Activated naive CD8-positive, alpha-beta T cell treated with anti-CD3 and anti-CD28 coated beads, Interleukin-2, amount 10 ng/mL, durations not matched to agents 7 days and 5 days (primary cell): ENCODE data around the gene SOX1. TPM values are rescaled to one million over a fixed set of nuclear protein-coding genes. Genes with fewer than 3 reads are reported as not detected.

Source experiments
- ATAC-seq: fragments of 150-1000 bp; cut with Tn5 transposase; one replicate; pipeline ENCODE4 v1.10.0; 2021; ENCODE audit warnings: low read depth, moderate library complexity
- POLR2A ChIA-PET: fragments of 350-600 bp; sonication (Branson Sonifier 250); formaldehyde crosslinking; loops from one replicate; lab custom pipeline; 2021; ENCODE audit warnings: antibody characterized with exemption; lab: Charles Lee
- DNase-seq: peaks from one replicate; pipeline ENCODE4 v3.0.0; 2021
- H3K27ac Mint-ChIP-seq: one replicate; pipeline ENCODE4 v1.8.0; 2022; ENCODE audit warnings: mild to moderate bottlenecking, mixed read lengths
- H3K27me3 Mint-ChIP-seq: one replicate; pipeline ENCODE4 v1.8.0; 2022; ENCODE audit warnings: mild to moderate bottlenecking, moderate library complexity, mixed read lengths
- H3K36me3 Mint-ChIP-seq: one replicate; pipeline ENCODE4 v1.8.0; 2021; ENCODE audit warnings: mild to moderate bottlenecking, mixed read lengths
- H3K4me1 Mint-ChIP-seq: one replicate; pipeline ENCODE4 v1.8.0; 2021; ENCODE audit warnings: mixed read lengths
- H3K4me3 Mint-ChIP-seq: one replicate; pipeline ENCODE4 v1.8.0; 2022; ENCODE audit warnings: mild to moderate bottlenecking, moderate library complexity, mixed read lengths
- H3K9me3 Mint-ChIP-seq: one replicate; pipeline ENCODE4 v1.8.0; 2021; ENCODE audit warnings: mixed read lengths
- total RNA-seq, 2 experiments: library from RNA; stranded (reverse); gene quantifications; one replicate each; pipeline ENCODE4 v1.2.3, GENCODE V29; 2021

Gene SOX1
- total RNA-seq, 2 experiments from 2014 or later = not detected

DNA sequence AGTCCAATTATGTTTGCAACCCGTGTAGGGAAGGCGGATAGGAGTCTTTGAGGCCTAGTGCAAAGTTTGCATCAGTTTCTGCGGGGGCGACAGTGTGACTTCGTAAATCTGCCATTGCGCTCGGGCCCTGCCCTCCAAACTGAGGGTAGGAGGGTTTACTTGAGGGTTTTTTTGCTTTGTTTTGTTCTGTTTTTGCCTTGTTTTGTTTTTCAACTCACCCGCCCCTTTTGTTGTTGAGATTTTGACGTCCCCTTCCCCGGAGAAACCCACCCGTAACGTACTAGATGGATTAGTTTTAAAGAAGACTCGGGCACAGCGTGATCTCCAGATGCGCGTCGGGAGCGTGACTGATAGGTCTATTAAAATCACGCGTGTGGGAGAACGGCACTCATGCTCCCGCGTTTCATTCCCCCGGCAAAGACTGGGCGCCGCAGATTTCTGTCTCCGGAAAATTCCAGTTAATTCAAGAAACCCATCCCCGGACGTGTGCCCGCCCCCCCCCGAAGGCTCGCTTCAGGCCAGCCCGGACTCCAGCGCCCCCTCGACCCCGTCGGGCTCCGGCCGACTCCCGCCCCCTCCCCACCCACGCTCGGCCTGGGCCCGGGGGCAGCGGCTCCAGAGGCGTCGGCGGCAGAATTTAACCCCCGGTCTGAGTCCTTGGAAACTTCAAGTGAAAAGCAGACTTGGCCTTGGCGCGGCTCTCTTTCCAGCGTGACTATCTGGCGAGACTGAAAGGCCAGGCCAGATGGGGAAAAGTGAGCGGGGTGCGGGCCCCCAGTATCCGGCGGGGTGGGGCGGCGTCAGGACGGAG lies 5.0 kb downstream of the SOX1 start:
- Mint-ChIP-seq H3K4me1 (no peaks in the 10 kb centered on the region), H3K9me3 (peaks cover 7% of the 10 kb centered on the region), H3K27me3 (peaks cover 63% of the 10 kb centered on the region), H3K4me3 (peak overlapping the region; percentile 26), H3K27ac (peak overlapping the region; percentile 59), H3K36me3 (peaks cover 5% of the 10 kb centered on the region)
- POLR2A ChIA-PET = no interaction called here
- DNase-seq (no peak), ATAC-seq (no peak)

- Mint-ChIP-seq H3K27me3 (peaks cover 65% of the 10 kb centered on the region), H3K4me1 (no peaks in the 10 kb centered on the region), H3K9me3 (peaks cover 7% of the 10 kb centered on the region), H3K4me3 (no peak overlapping the region), H3K36me3 (peaks cover 5% of the 10 kb centered on the region), H3K27ac (no peak overlapping the region)
- DNase-seq (no peak), ATAC-seq (no peak)
- POLR2A ChIA-PET = no interaction called here
These were observed 5.7 kb downstream of the SOX1 start for GRCh38 chr13:112072534-112073244.

- Mint-ChIP-seq H3K27me3 (peaks cover 65% of the 10 kb centered on the region), H3K36me3 (peaks cover 5% of the 10 kb centered on the region), H3K4me3 (no peak overlapping the region), H3K4me1 (no peaks in the 10 kb centered on the region), H3K27ac (no peak overlapping the region), H3K9me3 (peaks cover 7% of the 10 kb centered on the region)
- no peak for ATAC-seq
- DNase-seq = no peak
- POLR2A ChIA-PET = no interaction called here
These were observed 6.5 kb downstream of the SOX1 start for GRCh38 chr13:112073245-112074138.

DNA sequence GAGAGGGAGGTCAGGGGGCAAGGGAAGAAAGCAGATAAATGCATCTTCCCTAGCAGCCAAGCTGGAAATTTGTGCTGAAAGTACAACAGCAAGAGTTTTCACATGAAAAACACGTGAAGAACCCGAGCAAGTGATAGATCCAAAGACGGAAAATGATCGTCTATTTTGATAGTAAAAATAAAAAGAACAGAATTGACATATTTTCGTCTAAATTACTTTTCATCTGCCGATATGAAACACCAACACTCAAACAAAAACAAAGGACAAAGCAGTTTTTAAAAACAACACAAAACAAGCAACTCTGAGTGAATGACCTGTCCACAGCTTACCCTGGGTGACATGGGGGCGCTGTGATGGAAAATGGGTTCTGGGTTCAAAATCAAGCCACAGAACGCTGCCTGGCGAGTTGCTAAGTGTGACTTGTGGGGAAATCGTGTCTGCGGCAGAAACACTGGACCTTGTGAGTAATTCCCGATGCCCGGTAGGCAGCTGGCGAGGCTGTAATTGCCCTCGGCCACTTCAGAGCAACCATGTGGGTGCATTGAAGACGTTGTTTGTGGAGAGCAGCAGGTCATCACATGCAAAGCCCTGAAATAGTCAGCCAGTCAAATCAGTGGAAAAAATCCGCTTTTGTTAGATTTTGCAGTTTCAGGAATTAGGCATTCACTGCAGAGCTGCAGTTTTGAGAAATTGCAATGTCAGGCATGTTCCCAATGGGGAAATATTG lies 7.4 kb downstream of the SOX1 start:
- DNase-seq = no peak
- peaks cover 3% of the 10 kb centered on the region for H3K36me3 Mint-ChIP-seq
- ATAC-seq = no peak
- no peaks in the 10 kb centered on the region for H3K4me1 Mint-ChIP-seq
- H3K27ac Mint-ChIP-seq = peak overlapping the region; percentile 51
- H3K4me3 Mint-ChIP-seq = no peak overlapping the region
- POLR2A ChIA-PET = no interaction called here
- H3K27me3 Mint-ChIP-seq = peaks cover 59% of the 10 kb centered on the region
- peaks cover 6% of the 10 kb centered on the region for H3K9me3 Mint-ChIP-seq

DNA sequence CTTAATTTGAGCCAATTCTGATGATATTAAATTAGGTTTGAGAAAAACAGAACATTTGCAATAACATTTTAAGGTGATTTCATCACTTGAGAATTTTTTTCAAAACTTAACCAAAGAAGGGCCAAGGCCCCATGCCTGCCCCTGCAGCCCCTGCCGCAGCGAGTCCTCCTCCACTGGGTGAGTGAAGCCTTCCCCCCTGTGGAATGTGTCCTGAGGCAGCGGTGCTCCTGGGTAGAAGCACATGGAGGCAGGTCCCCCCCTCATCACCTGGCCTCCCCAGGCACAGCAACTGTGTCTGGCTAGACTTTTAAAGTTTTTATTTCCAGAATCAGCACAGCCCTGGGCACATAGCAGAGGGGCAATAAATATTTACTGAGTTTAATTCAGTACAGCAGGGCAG lies 10.8 kb downstream of the SOX1 start:
- Mint-ChIP-seq H3K27ac (no peak overlapping the region), H3K4me3 (no peak overlapping the region), H3K4me1 (no peaks in the 10 kb centered on the region), H3K27me3 (peaks cover 38% of the 10 kb centered on the region), H3K9me3 (peaks cover under 1% of the 10 kb centered on the region), H3K36me3 (no peaks in the 10 kb centered on the region)
- POLR2A ChIA-PET = no interaction called here
- ATAC-seq (no peak), DNase-seq (no peak)

- no peaks in the 10 kb centered on the region for H3K36me3 Mint-ChIP-seq
- H3K27ac Mint-ChIP-seq = no peak overlapping the region
- ATAC-seq (no peak), DNase-seq (no peak)
- POLR2A ChIA-PET = no interaction called here
- H3K9me3 Mint-ChIP-seq = peaks cover 2% of the 10 kb centered on the region
- no peaks in the 10 kb centered on the region for H3K4me1 Mint-ChIP-seq
- no peak overlapping the region for H3K4me3 Mint-ChIP-seq
- H3K27me3 Mint-ChIP-seq = peaks cover 38% of the 10 kb centered on the region
These were observed 11.3 kb downstream of the SOX1 start for GRCh38 chr13:112078216-112078615.

DNA sequence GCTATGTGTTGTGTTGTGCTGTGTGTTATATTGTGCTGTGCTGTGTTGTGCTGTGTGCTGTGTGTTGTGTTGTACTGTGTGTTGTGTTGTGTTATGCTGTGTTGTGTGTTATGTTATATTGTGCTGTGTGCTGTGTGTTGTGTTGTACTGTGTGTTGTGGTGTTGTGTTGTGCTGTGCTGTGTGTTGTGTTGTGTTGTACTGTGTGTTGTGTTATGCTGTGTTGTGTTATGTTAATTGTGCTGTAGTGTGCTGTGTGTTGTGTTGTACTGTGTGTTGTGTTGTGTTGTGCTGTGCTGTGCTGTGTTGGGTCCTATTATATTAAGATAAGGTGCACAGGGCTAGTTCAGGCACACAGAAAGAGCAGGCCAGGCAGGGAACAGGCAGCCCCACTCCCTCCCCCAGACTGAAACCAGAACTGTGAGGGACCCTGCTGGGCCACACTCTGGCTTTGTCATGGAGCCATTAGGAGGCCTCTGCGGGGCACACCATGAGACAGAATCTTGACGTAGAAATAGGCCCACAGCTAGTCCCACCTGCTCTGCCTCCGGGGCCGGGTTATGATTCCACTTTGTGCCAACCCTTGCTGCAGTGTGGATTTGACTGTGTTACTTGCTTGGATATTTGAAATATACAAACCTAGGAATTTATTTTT lies 12.1 kb downstream of the SOX1 start:
- H3K27me3 Mint-ChIP-seq = peaks cover 32% of the 10 kb centered on the region
- POLR2A ChIA-PET = no interaction called here
- H3K9me3 Mint-ChIP-seq = peaks cover 8% of the 10 kb centered on the region
- no peaks in the 10 kb centered on the region for H3K36me3 Mint-ChIP-seq
- DNase-seq (no peak), ATAC-seq (no peak)
- H3K4me3 Mint-ChIP-seq = no peak overlapping the region
- no peaks in the 10 kb centered on the region for H3K4me1 Mint-ChIP-seq
- H3K27ac Mint-ChIP-seq = no peak overlapping the region

DNA sequence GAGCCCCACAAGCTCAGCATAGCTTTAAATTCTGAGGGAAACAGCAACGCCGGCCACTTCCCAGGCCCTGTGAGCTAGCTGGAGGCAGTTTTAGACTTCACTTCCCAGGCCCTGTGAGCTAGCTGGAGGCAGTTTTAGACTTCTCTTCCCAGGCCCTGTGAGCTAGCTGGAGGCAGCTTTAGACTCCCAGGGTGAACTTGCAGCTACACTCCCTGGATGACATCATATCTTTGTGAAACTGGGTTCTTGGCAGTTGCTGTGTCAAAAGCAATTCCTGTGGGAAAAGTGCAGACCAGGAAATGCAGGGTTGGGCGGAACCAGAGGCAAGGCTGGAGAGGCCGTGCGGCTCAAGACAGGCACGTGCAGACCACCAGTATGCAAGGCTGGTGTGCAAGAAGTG lies 12.7 kb downstream of the SOX1 start:
- Mint-ChIP-seq H3K27me3 (peaks cover 26% of the 10 kb centered on the region), H3K9me3 (peaks cover 13% of the 10 kb centered on the region), H3K36me3 (peaks cover 1% of the 10 kb centered on the region), H3K27ac (no peak overlapping the region), H3K4me3 (no peak overlapping the region), H3K4me1 (no peaks in the 10 kb centered on the region)
- DNase-seq (no peak), ATAC-seq (no peak)
- POLR2A ChIA-PET = no interaction called here

DNA sequence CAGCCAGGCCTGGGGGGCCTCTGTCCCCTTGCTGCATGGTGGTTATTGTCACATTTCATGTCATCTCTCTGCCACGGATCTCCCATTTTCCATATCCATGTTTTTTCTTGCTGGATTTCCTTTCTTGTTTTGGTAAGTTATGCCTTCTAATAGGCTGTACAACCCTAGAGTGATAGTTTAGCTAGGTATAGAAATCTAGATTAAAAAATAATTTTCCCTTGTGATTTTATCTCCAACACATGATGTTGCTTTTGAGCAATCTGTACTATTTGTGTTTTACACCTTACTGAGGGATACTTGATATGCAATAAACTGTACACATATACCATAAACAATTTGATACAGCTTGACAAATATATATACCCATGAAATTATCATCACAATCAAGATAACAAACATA lies 17.0 kb downstream of the SOX1 start:
- ATAC-seq (no peak), DNase-seq (no peak)
- POLR2A ChIA-PET = no interaction called here
- Mint-ChIP-seq H3K4me1 (no peaks in the 10 kb centered on the region), H3K27me3 (peaks cover 4% of the 10 kb centered on the region), H3K4me3 (no peak overlapping the region), H3K36me3 (peaks cover 1% of the 10 kb centered on the region), H3K9me3 (peaks cover 14% of the 10 kb centered on the region), H3K27ac (no peak overlapping the region)

DNA sequence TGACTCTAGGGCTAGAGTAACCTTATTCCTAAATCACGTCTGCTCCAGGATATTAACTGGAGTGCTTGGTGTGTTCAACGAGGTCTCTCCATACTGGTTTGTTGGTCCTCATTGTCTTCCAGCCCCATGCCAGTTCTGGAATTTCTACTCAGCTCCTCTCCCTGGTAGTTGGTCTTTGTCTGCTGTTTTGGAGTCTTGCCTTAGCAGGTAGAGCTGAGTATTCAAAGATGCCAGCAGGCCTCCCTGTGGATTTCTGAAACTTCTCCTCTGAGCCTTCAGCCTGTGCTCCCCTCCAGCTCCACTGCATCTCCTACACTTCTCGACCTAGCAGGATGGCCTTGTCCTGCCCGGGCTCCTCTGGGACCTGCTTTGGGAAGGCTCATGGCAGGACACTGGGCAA lies 25.5 kb downstream of the SOX1 start:
- POLR2A ChIA-PET = no interaction called here
- H3K4me1 Mint-ChIP-seq = no peaks in the 10 kb centered on the region
- no peak overlapping the region for H3K27ac Mint-ChIP-seq
- H3K9me3 Mint-ChIP-seq = peaks cover 2% of the 10 kb centered on the region
- no peaks in the 10 kb centered on the region for H3K36me3 Mint-ChIP-seq
- DNase-seq (no peak), ATAC-seq (no peak)
- H3K27me3 Mint-ChIP-seq = peaks cover 5% of the 10 kb centered on the region
- H3K4me3 Mint-ChIP-seq = no peak overlapping the region

GRCh38 chr13:112095354-112095753 lies 28.4 kb downstream of the SOX1 start:
- H3K4me1 Mint-ChIP-seq = no peaks in the 10 kb centered on the region
- no peak overlapping the region for H3K27ac Mint-ChIP-seq
- no peaks in the 10 kb centered on the region for H3K36me3 Mint-ChIP-seq
- no peak for DNase-seq
- no peaks in the 10 kb centered on the region for H3K9me3 Mint-ChIP-seq
- peaks cover 12% of the 10 kb centered on the region for H3K27me3 Mint-ChIP-seq
- ATAC-seq = no peak
- H3K4me3 Mint-ChIP-seq = no peak overlapping the region
- POLR2A ChIA-PET = interaction anchor here (0.6 kb wide), 1 partner anchor 622 kb away, joined by 6 read pairs; no protein-coding TSS in a partner anchor

GRCh38 chr13:112096959-112097358 lies 30.0 kb downstream of the SOX1 start:
- no peaks in the 10 kb centered on the region for H3K4me1 Mint-ChIP-seq
- no peak for ATAC-seq

More at GRCh38 chr13:112096959-112097358, 30.0 kb downstream of the SOX1 start:
- Mint-ChIP-seq H3K27ac (no peak overlapping the region), H3K27me3 (peaks cover 26% of the 10 kb centered on the region), H3K36me3 (no peaks in the 10 kb centered on the region), H3K4me3 (no peak overlapping the region), H3K9me3 (no peaks in the 10 kb centered on the region)
- POLR2A ChIA-PET = no interaction called here
- no peak for DNase-seq
